ENCODE results near the gene MYBBP1A.

DNA sequence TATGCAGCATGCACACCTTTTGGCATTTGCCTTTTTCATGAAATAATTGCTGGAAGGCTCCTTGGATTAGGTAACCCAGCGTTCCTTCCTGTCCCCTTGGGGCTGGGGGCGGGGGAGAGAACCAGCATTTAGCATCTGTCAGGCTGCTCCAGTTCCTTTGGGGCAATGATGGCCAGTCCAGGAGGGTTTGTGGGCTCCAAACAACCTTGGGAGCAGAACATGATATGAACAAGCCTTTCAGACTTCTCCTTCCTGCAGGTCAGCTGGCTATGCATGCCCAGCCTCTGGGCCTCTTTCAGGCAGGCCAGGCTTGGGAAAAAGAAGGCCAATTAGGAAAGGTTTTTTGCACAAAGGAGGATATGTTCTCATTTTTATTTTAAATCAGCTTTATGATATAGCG lies 28.0 kb upstream of the MYBBP1A start:
- TF ChIP-seq, protein P1, sequence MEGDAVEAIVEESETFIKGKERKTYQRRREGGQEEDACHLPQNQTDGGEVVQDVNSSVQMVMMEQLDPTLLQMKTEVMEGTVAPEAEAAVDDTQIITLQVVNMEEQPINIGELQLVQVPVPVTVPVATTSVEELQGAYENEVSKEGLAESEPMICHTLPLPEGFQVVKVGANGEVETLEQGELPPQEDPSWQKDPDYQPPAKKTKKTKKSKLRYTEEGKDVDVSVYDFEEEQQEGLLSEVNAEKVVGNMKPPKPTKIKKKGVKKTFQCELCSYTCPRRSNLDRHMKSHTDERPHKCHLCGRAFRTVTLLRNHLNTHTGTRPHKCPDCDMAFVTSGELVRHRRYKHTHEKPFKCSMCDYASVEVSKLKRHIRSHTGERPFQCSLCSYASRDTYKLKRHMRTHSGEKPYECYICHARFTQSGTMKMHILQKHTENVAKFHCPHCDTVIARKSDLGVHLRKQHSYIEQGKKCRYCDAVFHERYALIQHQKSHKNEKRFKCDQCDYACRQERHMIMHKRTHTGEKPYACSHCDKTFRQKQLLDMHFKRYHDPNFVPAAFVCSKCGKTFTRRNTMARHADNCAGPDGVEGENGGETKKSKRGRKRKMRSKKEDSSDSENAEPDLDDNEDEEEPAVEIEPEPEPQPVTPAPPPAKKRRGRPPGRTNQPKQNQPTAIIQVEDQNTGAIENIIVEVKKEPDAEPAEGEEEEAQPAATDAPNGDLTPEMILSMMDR (IDR thresholded peaks at IDR 0.05; ENCODE audit: control extremely low read depth in 1 of 3, insufficient read depth in 1 of 3, low read depth in 1 of 3, low read length in 3 of 3): no peak
- no peak for TF ChIP-seq GABPA (IDR thresholded peaks at IDR 0.05; ENCODE audit: borderline replicate concordance, insufficient read depth, low read length)
- TF ChIP-seq SIN3A (conservative IDR thresholded peaks at IDR 0.05 in 1 of 2, IDR thresholded peaks at IDR 0.05 in 1 of 2; ENCODE audit: low read depth in 1 of 2, low read length in 2 of 2): no peak
